ENCODE data around the gene SBF2.

- TF ChIP-seq CTCF (IDR thresholded peaks at IDR 0.05) = no peak
- no peak for TF ChIP-seq POLR2A (IDR thresholded peaks at IDR 0.05)
Measured at GRCh38 chr11:9901943-9902342, 392.1 kb downstream of the SBF2 start.
